Germinal center (tissue), 1 donor: Measurements from ENCODE around the gene KAT2B.

ENCODE experiments used
- DNase-seq: peaks from one replicate; pipeline ENCODE4 v3.0.0; 2012; ENCODE audit warnings: mixed read lengths, low spot score

The KAT2B gene

GRCh38 chr3:20096135-20096685 lies 56.0 kb downstream of the KAT2B start:
- no peak for DNase-seq

DNA sequence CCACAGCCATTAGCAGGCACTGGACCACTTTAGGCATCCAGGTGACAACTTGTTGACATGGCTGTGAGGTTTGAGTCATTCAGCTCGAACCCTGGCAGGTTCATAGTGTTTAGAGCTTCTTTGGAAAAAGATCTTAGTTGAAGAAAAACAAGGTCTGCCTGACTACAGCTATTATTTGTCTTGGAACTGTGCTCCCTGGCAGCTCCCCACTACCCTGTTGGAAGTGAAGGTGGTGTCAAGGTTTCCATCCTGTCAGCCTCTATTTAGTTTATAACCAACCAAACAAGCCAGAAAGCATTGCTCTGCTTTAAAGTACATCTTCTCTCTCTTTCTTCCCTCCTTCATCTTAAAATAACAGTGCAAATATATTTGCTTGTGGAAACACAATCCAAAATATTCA lies 56.8 kb downstream of the KAT2B start:
- no peak for DNase-seq

- DNase-seq, result no peak
Observed at GRCh38 chr3:20099060-20099459, 58.8 kb downstream of the KAT2B start.

- DNase-seq, result no peak
Observed at GRCh38 chr3:20100151-20100550, 59.9 kb downstream of the KAT2B start.

- no peak for DNase-seq
Observed at GRCh38 chr3:20101041-20101440, 60.8 kb downstream of the KAT2B start.

- DNase-seq, result no peak
Observed at GRCh38 chr3:20103731-20104130, 63.5 kb downstream of the KAT2B start.

- DNase-seq, result no peak
Observed at GRCh38 chr3:20104167-20104661, 64.0 kb downstream of the KAT2B start.

DNA sequence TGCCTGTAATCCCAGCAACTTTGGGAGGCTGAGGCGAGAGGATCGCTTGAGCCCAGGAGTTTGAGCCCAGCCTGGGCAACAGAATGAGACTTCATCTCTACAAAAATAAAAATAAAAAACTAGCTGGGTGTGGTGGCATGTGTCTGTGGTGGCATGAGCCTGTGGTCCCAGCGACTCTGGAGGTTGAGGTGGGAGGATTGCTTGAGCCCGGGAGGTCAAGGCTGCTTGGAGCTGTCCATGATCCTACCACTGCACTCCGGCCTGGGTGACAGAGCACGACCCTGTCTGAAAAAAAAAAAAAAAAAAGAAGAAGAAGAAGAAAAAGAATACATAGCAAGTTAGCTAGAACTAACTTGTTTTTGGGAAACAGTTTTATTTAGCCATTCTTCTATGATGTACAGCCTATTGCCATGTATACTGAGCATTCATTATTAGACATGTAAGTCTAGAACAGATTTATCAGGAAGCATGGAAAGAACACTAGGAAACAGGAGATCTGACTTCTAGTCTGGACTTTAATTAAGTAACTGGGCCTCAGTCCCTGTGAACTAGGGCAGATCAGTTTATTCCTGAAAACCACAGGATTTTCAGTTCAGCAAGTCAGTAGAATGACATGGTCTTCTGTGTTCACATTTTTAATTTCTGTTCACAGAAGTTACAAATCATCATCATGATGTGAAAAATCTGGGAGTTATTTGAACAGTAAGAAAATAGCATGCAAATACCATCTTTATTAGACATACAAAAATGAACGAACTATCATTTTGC lies 65.5 kb downstream of the KAT2B start:
- no peak for DNase-seq

GRCh38 chr3:20107722-20108121 lies 67.5 kb downstream of the KAT2B start:
- DNase-seq, result no peak

DNA sequence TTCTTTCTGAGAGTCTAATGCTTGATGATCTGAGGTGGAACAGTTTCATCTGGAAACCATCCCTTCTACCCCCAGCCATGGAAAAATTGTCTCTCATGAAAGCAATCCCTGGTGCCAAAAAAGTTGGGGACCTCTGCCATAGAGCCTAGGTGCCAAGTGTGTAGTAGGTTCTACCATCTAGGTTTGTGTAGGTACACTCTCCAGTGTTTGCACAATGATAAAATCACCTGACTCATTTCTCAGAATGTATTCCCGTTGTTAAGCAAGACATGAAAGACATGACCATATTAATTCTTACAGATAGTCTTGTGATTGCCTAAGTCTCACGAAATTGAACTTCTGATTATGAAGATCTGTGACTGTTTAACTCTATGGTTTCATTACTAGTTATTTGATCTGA lies 68.6 kb downstream of the KAT2B start:
- DNase-seq, result no peak

GRCh38 chr3:20110826-20111225 lies 70.6 kb downstream of the KAT2B start:
- no peak for DNase-seq

- DNase-seq, result no peak
Observed at GRCh38 chr3:20111836-20112235, 71.6 kb downstream of the KAT2B start.

GRCh38 chr3:20121088-20121487 lies 80.8 kb downstream of the KAT2B start:
- DNase-seq, result no peak

DNA sequence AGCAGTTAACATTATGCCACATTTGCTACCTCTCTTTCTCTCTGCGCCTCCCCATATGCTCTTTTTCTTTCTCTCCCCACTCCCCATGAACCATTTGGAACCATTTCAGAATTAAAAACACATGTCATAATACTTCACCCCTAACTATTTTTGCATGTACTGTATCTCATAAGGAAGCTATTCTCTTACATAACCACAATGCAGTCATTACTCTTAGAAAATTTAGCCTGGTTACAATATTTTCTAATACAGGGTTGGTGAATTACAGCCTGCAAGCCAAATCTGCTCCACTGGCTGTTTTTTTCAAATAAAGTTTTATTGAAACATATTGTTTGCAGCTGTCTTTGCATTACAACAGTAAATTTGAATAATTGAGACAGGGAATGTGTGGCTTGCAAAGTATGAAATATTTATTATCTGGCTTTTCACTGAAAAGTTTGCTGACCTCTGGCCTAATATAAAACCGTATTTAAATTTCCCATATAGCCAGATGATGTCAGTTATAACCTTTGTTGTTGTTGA lies 82.9 kb downstream of the KAT2B start:
- DNase-seq, result no peak

DNA sequence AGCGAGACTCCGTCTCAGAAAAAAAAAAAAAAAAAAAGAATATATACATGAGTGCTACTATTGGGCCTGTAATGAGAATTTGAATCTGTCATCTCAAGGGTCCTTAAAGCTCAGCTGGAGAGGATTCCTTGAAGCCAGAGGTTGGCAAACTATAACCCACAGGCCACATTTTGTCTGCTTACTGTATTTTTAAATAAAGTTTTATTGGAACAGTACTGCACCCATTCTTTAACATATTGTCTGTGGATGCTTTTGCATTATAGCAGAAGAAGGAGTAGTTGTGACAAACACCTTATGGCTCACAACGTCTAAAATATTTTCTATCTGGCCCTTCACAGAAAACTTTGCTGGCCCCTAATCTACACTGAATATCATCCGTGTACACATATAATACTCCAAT lies 85.0 kb downstream of the KAT2B start:
- peak; percentile 3 for DNase-seq

- peak; percentile 81 for DNase-seq
Observed at GRCh38 chr3:20125897-20126296, 85.7 kb downstream of the KAT2B start.

DNA sequence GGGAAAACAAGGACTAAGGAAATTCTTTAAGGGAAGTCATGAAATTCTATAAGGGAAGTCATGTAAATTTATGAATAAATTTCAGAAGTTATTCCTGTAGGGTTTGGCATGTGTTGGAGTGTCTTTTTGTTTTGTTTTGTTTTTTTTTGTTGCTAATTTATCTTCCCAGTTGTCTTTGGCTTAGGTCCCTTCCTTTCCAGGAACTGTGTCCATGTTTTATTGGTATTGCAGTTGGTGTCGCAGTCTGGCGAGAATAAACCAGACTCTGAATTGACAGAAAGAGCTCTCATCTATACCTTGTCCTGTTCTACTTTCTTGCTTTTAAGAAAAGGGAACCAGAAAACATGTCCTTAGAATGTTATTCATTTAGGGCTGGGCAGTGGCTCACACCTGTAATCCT lies 88.1 kb downstream of the KAT2B start:
- no peak for DNase-seq

DNA sequence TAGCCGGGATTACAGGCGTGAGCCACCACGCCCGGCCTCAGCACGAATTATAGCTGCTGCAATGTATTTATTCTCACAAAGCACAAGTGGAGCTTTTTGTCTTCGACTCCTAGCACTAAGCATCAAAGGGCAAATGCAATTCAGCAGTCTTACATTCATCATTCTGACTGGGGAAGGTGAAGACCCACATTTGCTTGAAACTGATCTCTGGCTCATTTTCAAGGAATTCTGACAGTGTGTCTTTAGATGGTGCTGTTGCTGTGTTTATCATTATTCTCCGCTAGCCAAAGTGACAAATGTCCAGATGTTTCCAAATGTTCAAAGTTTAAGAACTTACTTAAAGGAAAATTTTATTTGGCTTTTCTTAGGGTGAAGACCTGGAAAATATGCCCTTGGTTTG lies 89.9 kb downstream of the KAT2B start:
- no peak for DNase-seq

DNA sequence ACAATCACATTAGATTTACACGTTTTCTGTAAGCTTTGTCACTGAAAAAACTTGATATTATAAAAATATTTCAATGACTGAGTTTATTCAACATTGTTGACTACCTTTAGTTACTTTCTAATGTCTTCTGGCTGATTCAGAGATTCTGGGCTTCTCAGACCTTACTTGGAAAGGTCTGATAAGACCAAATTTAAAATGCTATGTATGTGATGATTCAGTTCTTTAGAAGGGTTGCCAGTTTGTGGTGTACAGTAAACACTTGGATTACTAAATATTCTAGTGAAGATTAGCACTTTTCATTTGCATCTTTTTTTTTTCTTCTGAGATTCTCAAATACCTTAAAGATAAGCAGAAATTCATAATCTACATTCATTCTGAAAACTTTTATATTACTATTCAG lies 96.0 kb downstream of the KAT2B start:
- no peak for DNase-seq

- DNase-seq, result no peak
Observed at GRCh38 chr3:20137647-20138046, 97.4 kb downstream of the KAT2B start.

GRCh38 chr3:20140881-20141280 lies 100.6 kb downstream of the KAT2B start:
- no peak for DNase-seq

- no peak for DNase-seq
Observed at GRCh38 chr3:20141316-20141715, 101.1 kb downstream of the KAT2B start.

- DNase-seq, result no peak
Observed at GRCh38 chr3:20141851-20142250, 101.6 kb downstream of the KAT2B start.

DNA sequence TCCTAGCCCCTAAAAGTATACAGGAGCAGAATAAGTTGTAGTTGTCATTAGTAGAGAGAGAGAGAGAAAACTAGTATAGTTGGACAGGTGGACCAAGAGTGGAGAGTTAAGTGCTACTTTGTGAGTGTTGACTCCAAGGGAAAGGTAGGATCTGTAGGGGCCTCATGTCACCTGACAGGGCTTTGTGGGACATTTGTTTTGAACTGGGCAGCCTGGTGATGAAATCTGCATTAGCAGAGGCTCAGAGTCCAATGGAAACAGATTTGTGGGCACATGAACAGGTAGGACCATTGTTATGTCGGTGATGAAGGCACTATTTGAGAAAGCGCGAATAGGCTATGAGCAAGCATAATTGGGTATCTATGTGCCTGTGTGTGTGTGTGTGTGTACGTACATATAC lies 102.3 kb downstream of the KAT2B start:
- no peak for DNase-seq
